NCI-H2196 treated with DMSO at 0.1 percent for 48 hours (cell line): ENCODE measurements around the gene PPP1R13B.
"Not testable (repeated sequence)": the region's sequence is repeated elsewhere in the genome, so short reads cannot be mapped to it uniquely, and the experiment has no call there.

Experiments used
- DNase-seq: peaks from one replicate; lab custom pipeline; 2025; ENCODE audit not compliant: unreplicated experiment; lab: John Stamatoyannopoulos, UW

The PPP1R13B gene

GRCh38 chr14:103801459-103801858 lies 45.9 kb downstream of the PPP1R13B start:
- DNase-seq = no peak

GRCh38 chr14:103793192-103793591 lies 54.2 kb downstream of the PPP1R13B start:
- not testable (repeated sequence) for DNase-seq

- DNase-seq = no peak
These were observed 59.3 kb downstream of the PPP1R13B start for GRCh38 chr14:103788086-103788485.

GRCh38 chr14:103782376-103782775 lies 65.0 kb downstream of the PPP1R13B start:
- DNase-seq = no peak

- not testable (repeated sequence) for DNase-seq
These were observed 71.1 kb downstream of the PPP1R13B start for GRCh38 chr14:103776319-103776718.

GRCh38 chr14:103775506-103775905 lies 71.9 kb downstream of the PPP1R13B start:
- no peak for DNase-seq

GRCh38 chr14:103773521-103773920 lies 73.9 kb downstream of the PPP1R13B start:
- DNase-seq = no peak

- no peak for DNase-seq
These were observed 75.2 kb downstream of the PPP1R13B start for GRCh38 chr14:103772078-103772712.

GRCh38 chr14:103770902-103771301 lies 76.5 kb downstream of the PPP1R13B start:
- no peak for DNase-seq

GRCh38 chr14:103770500-103770899 lies 76.9 kb downstream of the PPP1R13B start:
- no peak for DNase-seq

GRCh38 chr14:103767336-103767894 lies 80.0 kb downstream of the PPP1R13B start:
- DNase-seq = no peak

GRCh38 chr14:103765526-103765925 lies 81.8 kb downstream of the PPP1R13B start:
- DNase-seq = no peak

GRCh38 chr14:103763730-103764488 lies 83.5 kb downstream of the PPP1R13B start:
- no peak for DNase-seq

GRCh38 chr14:103762541-103762940 lies 84.8 kb downstream of the PPP1R13B start:
- DNase-seq = no peak

GRCh38 chr14:103762036-103762435 lies 85.3 kb downstream of the PPP1R13B start:
- DNase-seq = no peak

GRCh38 chr14:103758059-103758776 lies 89.2 kb downstream of the PPP1R13B start:
- DNase-seq = no peak

GRCh38 chr14:103755060-103755459 lies 92.3 kb downstream of the PPP1R13B start:
- DNase-seq = no peak

- no peak for DNase-seq
These were observed 93.6 kb downstream of the PPP1R13B start for GRCh38 chr14:103753774-103754173.

- no peak for DNase-seq
These were observed 97.5 kb downstream of the PPP1R13B start for GRCh38 chr14:103749860-103750259.

GRCh38 chr14:103749452-103749851 lies 97.9 kb downstream of the PPP1R13B start:
- DNase-seq = no peak

GRCh38 chr14:103748534-103748857 lies 98.9 kb downstream of the PPP1R13B start:
- no peak for DNase-seq

GRCh38 chr14:103746701-103747100 lies 100.7 kb downstream of the PPP1R13B start:
- no peak for DNase-seq
